HPDE6-E6E7 (cell line): Measurements from ENCODE around the gene AKNA.

Experiments
- DNase-seq: peaks from one replicate; pipeline ENCODE4 v3.0.0; 2011; ENCODE audit warnings: missing footprints; ENCODE audit errors: extremely low spot score

AKNA gene

GRCh38 chr9:114363424-114363823 lies 24.4 kb downstream of the AKNA start:
- DNase-seq, result no peak

DNA sequence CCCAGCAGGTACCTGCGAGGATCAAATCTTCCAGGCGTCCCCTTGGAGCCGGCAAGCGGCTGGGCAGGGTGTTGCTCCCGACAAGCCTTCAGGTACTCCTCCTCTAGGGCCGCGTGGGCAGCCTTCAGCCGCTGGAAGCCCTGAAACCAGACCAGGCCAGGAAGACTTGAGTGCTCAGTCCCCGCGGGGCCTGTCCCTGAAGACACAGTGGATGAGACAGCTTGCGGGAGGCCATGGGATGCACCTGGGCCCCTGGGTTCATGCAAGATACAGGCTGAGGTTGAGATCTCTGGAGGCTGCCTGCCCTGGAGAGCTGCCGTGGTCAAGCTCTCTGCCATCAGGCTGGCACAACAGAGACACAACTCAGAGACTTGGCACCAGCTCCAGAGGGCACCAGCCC lies 25.4 kb downstream of the AKNA start:
- DNase-seq, result no peak

GRCh38 chr9:114361542-114361941 lies 26.2 kb downstream of the AKNA start:
- DNase-seq, result no peak

DNA sequence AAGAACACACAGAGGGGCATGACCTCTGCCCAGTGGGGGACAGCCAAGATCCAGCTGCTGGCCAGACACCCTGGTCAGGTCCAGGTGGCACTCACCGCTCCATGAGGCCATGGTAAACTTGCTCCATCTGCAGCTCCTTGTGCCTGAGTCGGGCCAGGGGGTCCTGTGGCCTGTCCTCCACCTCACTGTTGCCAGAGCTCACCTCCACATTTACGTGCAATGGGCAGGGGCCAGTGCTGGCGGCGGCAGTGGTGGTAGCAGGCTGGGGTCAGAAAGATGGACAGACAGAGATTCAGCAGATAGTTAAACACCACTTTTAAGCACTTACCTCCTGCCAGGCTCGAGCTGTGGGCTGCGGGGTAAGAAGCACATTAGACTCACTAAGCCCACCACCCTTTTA lies 28.0 kb downstream of the AKNA start:
- DNase-seq, result no peak

GRCh38 chr9:114357911-114358328 lies 29.9 kb downstream of the AKNA start:
- DNase-seq, result no peak

DNA sequence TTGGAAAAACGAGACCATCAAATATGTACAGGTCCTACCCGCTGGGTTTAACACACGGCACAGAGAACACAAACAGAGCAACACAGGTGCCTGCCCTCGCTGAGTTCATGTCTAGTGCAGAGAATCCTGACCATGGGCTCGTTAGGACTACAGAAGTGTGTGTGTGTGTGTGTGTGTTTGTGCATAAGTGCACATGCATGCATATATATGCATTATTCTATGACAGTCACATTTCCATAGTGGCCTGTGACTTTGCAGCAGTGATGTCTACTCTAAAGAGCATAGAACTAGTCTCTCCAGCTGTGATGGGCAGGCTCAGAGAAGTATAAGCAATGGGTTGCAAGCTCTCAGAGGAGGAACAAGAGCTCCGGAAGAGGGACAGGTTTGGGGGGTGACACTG lies 30.4 kb downstream of the AKNA start:
- no peak for DNase-seq

GRCh38 chr9:114356792-114357191 lies 31.0 kb downstream of the AKNA start:
- DNase-seq, result no peak

GRCh38 chr9:114355821-114356220 lies 32.0 kb downstream of the AKNA start:
- no peak for DNase-seq

DNA sequence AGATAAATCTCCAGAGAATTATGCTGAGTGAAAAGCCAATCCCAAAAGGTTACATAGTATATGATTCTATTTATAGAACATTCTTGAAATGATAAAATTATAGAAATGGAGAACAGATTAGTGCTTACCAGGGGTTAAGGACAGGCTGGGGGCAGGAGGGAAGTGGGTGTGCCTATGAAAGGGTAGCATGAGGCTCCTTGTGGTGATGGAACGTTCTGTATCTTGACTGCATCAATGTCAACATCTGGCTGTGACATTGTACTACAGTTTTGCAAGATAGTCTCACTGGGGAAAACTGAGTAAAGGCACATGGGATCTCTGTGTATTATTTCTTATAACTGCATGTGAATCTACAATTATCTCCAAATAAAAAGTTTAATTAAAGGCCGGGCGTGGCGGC lies 35.9 kb downstream of the AKNA start:
- no peak for DNase-seq

DNA sequence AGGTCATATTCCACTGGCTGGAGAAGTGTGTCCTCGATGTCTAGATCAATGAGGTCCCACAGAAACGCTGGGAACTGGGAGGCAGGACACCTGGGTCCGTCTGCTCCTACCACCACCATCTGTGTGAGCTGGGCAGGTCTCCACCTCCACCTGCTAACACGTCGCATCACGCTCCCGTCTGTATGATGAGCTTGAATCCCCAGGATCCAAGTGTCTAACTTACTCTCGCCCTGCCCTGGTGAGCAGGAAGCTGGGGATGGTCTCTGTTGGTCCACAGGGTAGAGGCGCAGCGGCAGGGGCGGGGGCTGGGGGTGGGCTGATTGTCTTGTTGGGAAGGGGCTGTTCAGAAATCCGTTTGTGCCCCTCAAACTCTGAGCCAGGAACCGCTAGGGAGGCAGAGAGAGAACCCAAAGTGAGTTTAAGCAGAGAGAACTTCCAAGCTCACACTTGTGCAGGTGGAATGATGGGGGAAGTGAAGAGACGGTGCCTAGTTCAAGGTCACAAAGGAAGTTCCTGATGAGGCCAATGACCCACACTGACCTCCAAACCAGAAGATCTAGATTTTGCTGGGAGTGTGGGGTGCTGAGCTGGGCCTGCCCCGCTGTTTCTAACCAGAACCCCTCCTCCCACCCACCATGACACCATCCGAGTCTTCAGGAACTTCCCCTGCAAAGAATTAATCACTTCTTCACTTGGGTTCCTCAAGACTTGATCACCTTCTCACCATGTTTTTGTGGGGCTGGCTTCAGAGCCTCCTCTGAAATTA lies 37.0 kb downstream of the AKNA start:
- DNase-seq, result no peak

GRCh38 chr9:114349713-114350480 lies 37.9 kb downstream of the AKNA start:
- DNase-seq, result no peak

GRCh38 chr9:114348906-114349482 lies 38.8 kb downstream of the AKNA start:
- DNase-seq, result peak; percentile 93

DNA sequence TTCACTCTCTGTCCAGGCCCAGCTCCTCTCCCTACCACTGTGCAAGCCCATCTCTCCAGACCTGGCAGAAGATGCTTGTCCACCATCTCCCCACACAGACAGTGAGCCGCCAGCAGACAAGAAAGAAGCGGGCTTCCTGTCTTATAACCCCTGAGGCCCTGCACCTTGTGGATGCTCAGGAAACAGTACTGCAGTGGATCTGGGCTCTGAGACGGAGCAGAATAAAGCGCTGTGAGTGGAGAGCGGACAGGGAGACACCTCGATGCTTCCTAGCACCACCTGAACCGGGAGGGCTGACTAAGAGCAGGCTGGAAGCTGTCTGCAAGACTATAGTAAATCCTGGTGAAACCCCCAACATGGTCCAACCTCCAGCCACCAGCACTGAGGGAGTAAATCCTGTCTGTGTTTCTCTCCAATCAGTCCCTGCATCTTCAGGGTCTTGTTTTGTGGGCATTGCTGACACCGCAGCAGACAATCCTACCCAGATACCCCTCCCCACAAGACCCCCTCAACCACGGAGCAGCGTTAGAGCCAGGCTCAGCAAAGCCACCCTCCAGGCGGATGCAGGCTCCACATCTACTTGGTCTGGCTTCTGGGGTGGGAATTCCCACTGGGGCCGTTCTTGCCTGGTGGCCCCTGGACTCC lies 39.4 kb downstream of the AKNA start:
- DNase-seq, result no peak

DNA sequence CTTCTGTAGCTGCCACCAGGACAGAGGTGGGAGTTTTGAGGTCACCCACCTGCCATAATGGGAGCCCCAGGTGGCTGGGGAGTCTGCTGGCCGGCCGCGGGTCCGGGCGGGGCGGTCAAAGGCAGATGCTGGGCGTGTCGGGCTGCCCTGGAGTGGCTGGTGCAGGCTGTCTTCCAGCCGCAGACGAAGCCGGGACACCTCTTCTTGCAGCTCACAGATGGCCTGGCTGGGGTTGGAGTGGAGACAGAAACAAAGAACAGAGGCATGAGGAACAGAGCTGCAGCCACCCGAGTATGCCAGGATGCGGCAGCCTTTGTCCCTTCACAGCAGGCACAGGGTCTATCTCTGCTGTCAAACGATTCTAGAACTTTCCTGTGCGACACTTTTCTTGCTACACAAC lies 40.1 kb downstream of the AKNA start:
- no peak for DNase-seq

GRCh38 chr9:114346146-114346545 lies 41.6 kb downstream of the AKNA start:
- DNase-seq, result no peak

DNA sequence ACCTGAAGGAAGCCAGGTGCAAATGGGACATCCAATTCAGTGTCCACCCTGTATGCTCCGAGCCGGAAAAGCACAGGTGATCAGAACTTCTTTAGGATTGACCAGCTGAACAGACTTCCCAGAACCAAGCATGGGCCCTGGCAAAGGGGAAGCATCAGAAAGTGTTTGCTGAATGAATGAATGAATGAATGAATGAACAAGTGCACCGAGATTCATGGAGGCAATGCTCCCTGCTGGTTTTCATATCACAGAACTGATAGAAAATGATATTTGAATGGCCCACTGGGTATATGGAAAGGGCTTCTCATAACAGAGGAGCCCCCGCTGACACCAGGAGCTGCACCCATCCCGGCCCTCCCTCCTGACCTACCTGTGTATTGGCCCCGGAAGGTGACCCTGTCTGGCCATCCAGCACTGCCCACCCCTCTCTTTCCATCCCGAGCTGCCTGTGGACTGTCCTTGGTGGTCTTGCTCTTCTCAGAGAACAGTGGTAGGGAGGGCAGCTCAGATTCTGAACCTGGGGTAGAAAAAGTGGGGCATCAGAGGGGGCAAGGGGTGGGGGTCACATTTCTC lies 42.2 kb downstream of the AKNA start:
- DNase-seq, result no peak

DNA sequence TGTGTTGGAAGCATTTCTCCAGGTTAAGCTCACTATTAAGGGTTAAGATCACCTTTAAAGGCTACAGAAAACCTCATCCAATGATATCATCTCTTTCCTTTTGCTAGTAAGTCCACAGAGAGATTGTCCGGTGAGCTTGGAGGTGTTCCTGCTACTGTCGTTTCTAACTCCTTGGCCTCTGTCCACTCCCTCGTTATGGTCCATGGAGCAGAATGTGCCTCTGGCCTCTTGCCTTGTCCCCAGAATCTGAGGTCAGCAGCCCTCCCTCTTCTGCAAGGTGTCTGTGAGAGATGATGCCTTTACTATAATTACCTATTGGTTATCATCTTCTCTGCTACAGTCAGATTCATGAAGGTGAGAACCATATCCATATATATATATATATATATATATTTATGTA lies 43.1 kb downstream of the AKNA start:
- DNase-seq, result no peak

DNA sequence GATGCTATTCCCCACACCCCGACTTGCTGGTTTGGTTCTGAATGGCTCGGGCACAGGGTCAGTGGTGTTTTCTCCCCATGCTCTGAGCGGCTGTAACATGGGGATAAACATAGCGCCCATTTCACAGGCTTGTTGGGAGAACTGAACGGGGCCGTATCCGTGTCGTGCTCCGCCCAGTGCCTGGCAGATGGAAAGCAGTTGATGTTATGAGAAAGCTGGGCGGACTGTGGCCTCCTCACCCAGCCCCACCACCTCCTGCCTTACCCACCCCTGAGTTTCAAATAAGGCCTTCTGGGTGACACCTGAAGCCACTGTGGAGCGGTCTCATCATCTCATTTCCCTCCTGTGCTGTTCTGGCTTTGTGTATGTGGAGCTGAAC lies 43.6 kb downstream of the AKNA start:
- DNase-seq, result no peak

DNA sequence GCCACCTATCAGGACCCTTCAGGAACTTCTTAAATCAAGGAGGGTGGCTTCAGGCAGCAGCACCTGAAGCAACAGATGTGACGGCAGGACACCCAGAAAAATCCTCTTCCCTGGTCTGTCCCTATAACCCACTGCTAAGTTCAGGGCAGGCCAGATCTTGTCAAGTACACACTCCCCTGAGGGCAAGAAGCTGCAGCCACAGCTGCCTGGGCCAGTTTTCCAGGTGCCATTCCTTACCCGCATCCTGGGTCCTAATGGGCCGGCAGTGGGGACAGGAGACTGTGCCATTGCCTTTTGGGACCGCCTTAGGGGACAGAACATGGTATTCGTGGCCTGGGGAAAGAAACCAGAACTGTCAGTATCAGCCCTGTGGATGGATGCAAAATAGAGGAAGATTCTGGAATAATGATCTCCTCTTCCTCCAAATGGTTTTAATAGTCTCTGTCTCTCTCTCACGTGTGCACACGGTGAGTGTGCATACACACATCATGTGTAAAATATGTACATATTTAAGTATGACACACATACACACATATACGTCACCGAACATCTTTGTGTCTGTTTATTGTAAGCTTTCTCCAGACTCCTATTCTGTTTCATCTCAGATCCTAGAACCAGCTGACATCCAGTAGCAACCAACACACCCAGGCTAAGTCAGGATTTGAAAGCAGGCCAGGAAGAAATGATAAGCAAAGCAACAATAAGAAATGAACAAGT lies 44.2 kb downstream of the AKNA start:
- DNase-seq, result peak; percentile 62

DNA sequence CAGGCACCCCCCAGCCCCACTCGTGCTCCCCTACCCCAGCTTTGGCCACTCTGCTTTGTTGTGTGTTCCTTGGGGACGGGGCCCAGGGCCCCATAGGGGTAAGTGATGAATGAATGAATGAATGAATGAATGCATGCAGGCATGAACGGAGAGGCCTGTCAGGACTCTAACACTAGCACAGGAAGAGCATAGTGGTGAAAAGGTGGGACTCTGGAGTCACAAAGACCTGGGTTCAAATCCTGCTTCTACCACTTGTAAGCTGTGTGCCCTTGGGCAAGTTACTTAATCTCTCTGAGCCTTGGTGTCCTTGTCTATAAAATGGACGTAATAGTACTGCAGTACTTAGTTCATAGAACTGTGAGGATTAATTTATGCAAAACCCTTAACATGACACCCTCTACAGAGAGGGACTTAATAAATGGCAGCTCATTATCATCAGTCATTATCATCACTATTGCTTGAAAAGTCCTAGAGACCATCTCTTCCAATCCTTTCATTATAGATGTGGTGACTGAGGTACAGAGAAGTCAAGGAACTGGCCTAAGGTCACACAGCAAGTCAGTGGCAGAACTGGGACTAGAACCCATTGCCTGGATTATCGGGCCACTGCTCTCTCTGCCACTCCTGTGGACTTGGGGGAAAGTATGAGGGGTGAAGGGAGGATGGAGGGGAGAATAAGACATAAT lies 44.9 kb downstream of the AKNA start:
- DNase-seq, result no peak

- no peak for DNase-seq
These were observed 45.8 kb downstream of the AKNA start for GRCh38 chr9:114341991-114342390.
